HL-60 (cell line): ENCODE results near the gene HTR3A.

ENCODE experiments used
- CTCF ChIP-seq: IDR thresholded peaks from one replicate; pipeline ENCODE4 v1.5.1; 2011; ENCODE audit warnings: low read length, control low read depth, inconsistent platforms; ENCODE audit not compliant: insufficient read depth
- GABPA ChIP-seq: IDR thresholded peaks from 2 replicates; pipeline ENCODE4 v1.6.1; 2012; ENCODE audit warnings: low read depth
- POLR2AphosphoS5 ChIP-seq: IDR thresholded peaks from 2 replicates; pipeline ENCODE4 v1.6.1; 2012; ENCODE audit warnings: low read depth
- REST ChIP-seq: IDR thresholded peaks from 2 replicates; pipeline ENCODE4 v1.6.1; 2012; ENCODE audit warnings: low read depth; ENCODE audit not compliant: insufficient replicate concordance
- SPI1 ChIP-seq: IDR thresholded peaks from 2 replicates; pipeline ENCODE4 v1.6.1; 2012; ENCODE audit warnings: low read depth, mild to moderate bottlenecking, borderline replicate concordance

- TF ChIP-seq CTCF (no peak), GABPA (no peak), REST (no peak), POLR2AphosphoS5 (no peak), SPI1 (no peak)
Observed at GRCh38 chr11:114036958-114037357, 62.0 kb downstream of the HTR3A start.
